GM18505 (cell line): ENCODE results near the gene BUD31.
"Not testable (repeated sequence)": the region's sequence is repeated elsewhere in the genome, so short reads cannot be mapped to it uniquely, and the experiment has no call there.

Experiments used
- ATAC-seq: cut with Tn5 transposase; IDR thresholded peaks from one replicate; pipeline ENCODE4 v1.9.1; 2021; ENCODE audit not compliant: unreplicated experiment
- POLR2A ChIP-seq: IDR thresholded peaks from 4 replicates; pipeline ENCODE4 v1.6.1; 2011; ENCODE audit warnings: borderline replicate concordance; ENCODE audit not compliant: insufficient read depth, insufficient read length; ENCODE audit errors: extremely low read depth

Gene BUD31

DNA sequence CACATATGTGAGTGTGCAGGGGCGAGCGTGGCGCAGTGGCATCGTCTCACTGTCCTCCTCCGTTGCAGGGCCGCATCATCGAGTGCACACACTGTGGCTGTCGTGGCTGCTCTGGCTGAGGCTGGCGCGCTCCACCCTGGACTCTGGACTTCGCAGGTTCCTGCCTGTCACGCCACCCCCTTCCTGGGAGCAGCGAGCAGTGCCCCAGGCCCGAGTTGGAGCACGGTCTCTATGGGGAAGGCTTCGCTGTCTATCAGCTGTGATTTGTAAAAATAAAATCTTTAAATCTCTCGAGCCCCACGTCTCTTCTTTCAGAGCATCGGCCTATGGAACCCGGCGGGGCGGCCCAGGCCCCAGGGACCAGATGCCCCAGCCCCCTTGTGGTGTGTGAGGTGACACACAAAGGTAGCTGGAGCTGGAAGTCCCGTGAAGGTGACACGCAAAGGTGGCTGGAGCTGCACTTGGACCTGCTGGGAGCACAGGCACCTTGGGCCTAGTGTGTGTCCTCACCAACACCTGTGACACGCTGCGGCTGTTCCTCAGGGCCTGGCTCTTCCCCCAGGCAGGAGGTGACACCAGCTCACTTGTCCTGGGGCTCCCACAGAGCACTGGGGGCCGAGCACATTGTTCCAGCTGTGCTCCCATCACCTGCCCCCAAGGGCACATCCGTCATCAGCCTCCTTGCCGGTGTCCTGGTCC lies 10.7 kb downstream of the BUD31 start:
- ATAC-seq = no peak
- TF ChIP-seq POLR2A = no peak

DNA sequence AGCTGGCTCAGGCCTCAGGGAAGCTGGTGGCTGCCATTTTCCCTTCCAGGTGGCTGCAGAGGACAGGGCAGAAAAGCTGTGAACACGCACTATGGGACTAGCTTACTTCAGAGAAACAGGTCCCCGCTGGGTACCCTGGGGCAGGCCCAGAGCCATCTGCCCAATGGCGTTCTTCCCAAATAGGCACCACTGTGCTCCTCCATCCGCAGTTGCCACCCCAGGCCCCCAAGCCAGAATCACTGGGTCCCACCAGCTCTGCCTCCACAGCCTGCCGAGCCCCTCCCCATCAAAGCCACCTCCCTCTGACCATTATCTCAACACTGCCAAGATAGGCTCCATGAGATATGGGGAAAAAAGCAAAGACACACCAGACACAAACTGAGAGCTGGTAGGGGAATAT lies 11.4 kb downstream of the BUD31 start:
- no peak for TF ChIP-seq POLR2A
- ATAC-seq = no peak

DNA sequence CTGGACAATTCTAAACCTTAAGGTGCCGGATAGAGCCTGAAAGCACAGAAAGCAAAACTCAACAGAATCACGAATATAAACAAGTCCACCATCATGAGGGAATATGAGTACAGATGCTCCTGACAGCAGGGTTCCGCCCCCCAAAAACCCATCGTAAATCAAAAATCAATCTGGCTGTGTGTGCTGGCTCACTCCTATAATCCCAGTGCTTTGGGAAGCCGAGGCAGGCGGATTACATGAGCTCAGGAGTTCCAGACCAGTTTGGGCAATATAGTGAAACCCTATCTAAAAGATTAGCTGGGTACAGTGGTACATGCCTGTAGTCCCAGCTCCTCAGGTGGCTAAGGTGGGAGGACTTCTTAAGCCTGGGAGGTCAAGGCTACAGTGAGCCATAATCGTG lies 12.2 kb downstream of the BUD31 start:
- TF ChIP-seq POLR2A = no peak
- ATAC-seq = no peak

DNA sequence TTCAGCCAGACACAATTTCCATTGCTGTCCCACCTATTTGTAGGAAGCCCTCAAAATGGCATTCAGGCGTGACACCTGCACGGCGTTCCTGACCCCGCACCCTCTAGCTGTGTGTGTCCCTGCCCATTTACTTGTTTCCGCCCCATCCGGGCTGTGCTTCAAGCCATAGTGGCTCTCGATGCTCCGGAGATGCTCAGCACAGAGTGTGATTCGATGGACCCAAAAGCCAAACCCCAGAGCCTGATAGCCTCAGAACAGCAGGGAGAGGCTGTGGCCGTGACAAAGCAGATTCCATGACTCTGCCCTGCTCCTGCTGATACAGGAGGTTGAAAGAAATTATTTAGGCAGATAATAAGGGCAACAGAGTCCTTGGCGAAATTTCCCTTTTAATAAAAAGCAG lies 13.4 kb downstream of the BUD31 start:
- no peak for ATAC-seq
- TF ChIP-seq POLR2A = no peak

DNA sequence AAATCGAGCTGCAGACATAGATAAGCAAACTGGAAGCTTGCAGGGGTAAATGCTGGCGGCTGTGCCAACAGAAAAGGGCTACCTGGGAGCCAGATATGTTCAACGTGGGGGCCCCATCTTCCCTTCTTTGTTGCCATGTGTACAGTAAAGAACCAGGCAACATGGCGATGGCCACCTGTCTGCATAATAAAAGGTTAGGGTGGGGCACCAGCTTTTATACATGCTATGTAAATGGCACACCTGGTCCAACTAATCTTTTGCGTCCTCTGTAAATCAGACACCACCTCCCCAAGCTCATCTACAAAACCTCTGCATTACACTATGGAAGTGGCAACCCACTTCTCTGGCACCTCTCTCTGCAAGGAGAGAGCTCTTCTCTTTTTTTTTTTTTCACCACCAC lies 13.9 kb downstream of the BUD31 start:
- no peak for TF ChIP-seq POLR2A
- ATAC-seq = no peak

DNA sequence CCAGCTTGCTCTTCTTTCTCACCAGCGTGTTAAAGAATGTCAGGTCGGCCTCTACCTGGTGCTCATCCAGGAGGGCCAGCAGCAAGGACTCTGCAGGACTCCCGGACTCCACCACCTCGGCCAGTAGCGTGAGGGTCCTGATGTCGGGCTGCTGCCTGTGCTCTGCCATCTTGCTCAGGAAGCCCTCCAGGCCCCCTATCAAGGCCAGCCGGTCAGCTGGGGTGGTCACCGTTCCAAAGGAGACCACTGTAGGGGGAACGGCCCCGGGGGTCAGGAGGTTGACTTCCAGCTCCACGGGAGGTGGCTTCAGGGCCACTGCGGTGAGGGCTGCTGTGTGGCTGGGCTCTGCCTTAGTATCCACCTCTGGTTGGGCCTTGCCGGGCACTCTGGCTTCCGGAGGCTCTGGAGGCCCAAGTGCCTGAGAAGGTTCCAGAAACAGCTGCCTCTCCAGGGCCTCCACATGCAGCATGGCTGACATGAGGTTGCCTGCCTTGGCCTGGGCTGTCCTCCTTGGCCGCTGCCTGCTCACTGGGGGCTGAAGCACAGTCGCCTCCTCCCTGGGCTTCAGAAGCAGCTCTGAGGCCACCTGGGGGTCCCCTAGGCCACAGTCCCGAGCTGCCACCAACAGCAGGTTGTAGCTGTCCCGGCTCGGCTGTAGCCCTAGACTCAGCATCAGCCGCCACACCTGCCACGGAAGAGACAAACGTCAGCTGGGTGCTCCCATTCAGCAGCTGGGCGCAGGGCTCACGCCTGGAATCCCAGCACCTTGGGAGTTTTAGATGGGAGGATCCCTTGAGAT lies 16.4 kb downstream of the BUD31 start:
- ATAC-seq = no peak
- no peak for TF ChIP-seq POLR2A

DNA sequence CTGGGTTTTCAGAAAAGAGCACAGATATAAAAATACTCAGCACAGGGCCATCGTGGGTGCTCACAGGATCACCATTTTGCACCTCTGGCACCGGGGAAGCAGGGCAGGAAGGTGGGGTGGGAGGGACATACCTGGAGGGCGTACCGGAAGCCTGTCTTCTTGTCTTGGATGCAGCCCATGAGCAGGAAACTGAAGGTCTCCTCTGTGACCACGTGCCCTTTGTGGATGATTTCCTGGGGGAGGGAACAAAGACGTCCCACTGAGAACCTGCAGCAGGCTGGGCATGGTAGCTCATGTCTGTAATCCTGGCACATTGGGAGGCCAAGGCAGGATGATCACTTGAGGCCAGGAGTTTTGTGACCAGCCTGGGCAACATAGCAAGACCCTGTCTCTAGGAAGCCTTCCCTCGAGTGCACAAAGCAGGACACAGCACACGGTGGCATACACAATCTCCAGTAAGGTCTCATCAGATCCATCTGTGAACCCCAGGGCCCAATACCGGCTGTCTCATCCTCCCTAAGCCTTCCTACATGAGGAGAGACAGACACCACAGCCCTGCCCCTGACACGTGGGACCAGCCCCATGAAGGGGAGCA lies 20.3 kb downstream of the BUD31 start:
- no peak for ATAC-seq

DNA sequence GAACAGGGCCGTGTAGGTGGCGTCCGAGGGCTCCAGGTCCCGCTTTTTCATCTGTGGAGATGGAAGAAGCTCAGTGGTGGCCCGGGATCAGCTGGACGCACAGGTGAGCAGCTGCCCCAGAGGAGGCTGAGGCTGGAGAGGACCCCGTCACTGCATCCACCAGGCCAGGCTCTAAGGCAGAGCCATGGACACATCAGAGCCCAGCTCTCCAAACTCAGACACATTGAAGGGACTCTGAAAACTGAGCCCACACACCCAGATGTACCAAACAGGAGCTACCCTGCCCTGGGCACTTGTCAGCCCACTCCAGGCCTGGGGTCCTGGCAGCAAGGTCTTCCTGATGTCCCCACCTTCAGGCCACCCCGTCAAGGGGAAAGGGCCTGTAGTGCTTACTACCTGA lies 21.0 kb downstream of the BUD31 start:
- no peak for TF ChIP-seq POLR2A

More for the DNA sequence above, 20.3 kb downstream of the BUD31 start:
- no peak for TF ChIP-seq POLR2A

DNA sequence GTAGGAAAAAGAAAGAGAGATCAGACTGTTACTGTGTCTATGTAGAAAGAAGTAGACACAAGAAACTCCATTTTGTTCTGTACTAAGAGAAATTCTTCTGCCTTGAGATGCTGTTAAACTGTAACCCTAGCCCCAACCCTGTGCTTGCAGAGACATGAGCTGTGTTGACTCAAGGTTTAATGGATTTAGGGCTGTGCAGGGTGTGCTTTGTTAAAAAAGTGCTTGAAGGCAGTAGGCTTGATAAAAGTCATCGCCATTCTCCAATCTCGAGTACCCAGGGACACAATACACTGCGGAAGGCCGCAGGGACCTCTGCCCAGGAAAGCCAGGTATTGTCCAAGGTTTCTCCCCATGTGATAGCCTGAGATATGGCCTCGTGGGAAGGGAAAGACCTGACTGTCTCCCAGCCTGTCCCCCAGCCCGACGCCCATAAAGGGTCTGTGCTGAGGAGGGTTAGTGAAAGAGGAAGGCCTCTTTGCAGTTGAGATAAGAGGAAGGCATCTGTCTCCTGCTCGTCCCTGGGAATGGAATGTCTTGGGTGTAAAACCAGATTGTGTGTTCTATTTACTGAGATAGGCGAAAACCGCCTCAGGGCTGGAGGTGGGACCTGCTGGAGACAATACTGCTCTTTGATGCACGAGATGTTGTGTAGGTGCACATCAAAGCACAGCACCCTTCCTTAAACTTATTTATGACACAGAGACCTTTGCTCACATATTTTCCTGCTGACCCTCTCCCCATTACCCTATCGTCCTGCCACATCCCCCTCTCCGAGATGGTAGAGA lies 23.2 kb downstream of the BUD31 start:
- not testable (repeated sequence) for ATAC-seq

More for the DNA sequence above, 21.0 kb downstream of the BUD31 start:
- no peak for ATAC-seq

DNA sequence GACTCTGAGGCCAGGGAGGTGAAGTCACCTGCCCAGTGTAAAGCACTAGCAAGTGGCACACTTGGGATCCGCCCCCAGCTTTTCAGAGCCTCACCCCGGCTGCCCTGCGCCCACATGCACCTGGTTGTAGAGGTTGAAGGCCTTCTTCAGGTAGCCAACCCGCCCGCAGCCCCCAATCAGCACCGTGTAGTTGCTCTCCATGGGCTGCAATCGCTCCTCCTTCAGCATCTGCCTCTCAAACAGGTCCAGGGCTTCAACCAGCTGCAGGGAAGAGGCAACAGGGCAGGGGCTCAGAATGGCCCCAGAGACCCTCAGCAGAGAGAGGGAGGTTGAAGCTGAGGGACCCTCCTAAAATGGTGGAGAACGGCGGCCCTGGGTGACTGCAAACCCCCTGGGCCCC lies 24.4 kb downstream of the BUD31 start:
- ATAC-seq = no peak
- no peak for TF ChIP-seq POLR2A

DNA sequence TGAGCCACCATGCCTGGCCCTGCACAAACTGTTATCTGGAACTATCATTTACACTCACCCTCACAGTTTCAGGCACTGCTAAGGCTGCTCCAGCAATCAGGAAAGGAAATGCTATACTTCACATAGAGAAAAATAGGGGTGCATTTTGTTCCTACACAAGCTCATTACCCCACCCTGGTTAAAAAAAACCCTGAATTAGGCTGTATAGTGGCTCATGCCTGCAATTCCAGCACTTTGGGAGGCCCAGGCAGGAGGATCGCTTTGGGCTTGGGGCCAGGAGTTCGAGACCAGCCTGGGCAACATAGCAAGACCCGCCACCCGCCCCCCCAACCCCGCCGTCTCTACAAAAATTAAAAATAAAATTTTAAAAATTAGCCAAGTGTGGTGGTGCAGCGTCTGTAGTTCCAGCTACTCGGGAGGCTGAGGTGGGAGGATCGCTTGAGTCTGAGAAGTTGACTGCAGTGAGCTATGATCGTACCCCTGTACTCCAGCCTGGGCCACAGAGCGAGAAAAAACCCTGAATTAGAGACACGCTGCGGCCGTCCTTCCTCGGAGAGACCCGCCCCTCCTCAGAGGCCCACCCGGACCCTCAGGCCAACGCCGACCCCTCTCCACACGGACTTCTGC lies 29.3 kb downstream of the BUD31 start:
- no peak for ATAC-seq
- no peak for TF ChIP-seq POLR2A

DNA sequence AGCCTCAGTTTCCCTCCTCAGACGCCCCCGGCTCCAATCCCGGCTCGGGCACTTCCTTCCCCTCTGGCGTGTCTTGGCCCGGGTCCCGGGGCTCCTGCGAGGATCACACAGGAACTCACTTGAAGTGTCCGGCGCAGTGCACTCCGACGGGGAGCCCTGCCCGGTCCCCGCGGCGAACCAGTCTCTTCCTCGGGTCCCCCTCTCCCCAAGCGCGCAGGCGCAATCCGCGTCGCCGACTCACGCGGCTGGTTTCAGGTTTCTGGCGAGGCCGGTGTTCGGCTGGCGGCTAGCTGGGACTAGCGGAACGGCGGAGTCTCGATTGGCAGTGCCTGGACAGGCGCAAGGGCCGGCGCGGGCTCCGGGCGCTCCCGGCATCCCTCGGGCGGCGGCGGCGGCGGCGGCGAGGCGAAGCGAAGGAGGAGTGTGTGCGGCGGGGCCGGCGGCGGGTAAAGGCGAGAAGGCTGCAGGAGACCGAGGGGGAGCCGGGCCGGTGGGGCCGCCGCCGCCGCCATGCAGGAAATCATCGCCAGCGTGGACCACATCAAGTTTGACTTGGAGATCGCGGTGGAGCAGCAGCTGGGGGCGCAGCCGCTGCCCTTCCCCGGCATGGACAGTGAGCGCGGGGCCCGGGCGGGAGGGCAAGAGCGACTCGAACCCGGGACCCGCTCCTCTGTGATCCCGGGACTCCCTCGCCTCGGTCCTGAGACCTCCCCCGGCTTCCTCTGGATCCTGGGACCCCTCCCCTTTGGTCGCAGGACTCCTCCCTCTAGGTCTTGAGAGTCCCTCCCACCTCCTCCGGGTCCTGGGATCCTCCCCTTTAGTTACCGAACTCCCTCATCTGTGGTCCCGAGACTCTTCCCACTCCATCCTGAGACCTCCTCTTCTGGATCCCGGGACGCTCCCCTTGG lies 30.1 kb downstream of the BUD31 start, which contains the start of the genes CPSF4 and PTCD1:
CPSF4 (plus strand) TSS at position 371 of the 908 bp plus-strand sequence; CDS start at position 511, 140 bp downstream.
PTCD1 (minus strand) TSS at position 226 of the 908 bp plus-strand sequence. CDS start 3,556 bp downstream, outside the sequence.
- TF ChIP-seq POLR2A = peak; percentile 80

More for the DNA sequence above, 30.1 kb downstream of the BUD31 start, which contains the start of the genes CPSF4 and PTCD1:
- ATAC-seq = peak; percentile 92
